IPS-15b (cell line): ENCODE data around the gene IFI16.

ENCODE experiments used
- H3K27me3 ChIP-seq: one replicate; pipeline ENCODE4 v1.6.1; 2013; ENCODE audit warnings: low read length; ENCODE audit not compliant: control insufficient read depth, insufficient read depth
- H3K36me3 ChIP-seq: one replicate; pipeline ENCODE4 v1.6.1; 2013; ENCODE audit warnings: low read length; ENCODE audit not compliant: control insufficient read depth, insufficient read depth
- H3K4me1 ChIP-seq: one replicate; pipeline ENCODE4 v1.6.1; 2013; ENCODE audit warnings: mild to moderate bottlenecking, low read length; ENCODE audit not compliant: control insufficient read depth, insufficient read depth
- H3K4me3 ChIP-seq: one replicate; pipeline ENCODE4 v1.5.1; 2013; ENCODE audit warnings: low read depth, low read length
- H3K9ac ChIP-seq: one replicate; pipeline ENCODE4 v1.6.1; 2013; ENCODE audit warnings: low read depth, mild to moderate bottlenecking, low read length
- H3K9me3 ChIP-seq: one replicate; pipeline ENCODE4 v1.6.1; 2013; ENCODE audit warnings: mild to moderate bottlenecking, low read length; ENCODE audit not compliant: control insufficient read depth, insufficient read depth

IFI16 gene

GRCh38 chr1:159067699-159068621, 58.3 kb downstream of the IFI16 start:
- H3K9me3 ChIP-seq, result no peaks in the 10 kb centered on the region
- no peaks in the 10 kb centered on the region for H3K27me3 ChIP-seq
- no peak overlapping the region for H3K9ac ChIP-seq
- no peaks in the 10 kb centered on the region for H3K36me3 ChIP-seq
- H3K4me1 ChIP-seq, result no peaks in the 10 kb centered on the region
- no peak overlapping the region for H3K4me3 ChIP-seq

GRCh38 chr1:159068886-159069285, 59.2 kb downstream of the IFI16 start:
- no peaks in the 10 kb centered on the region for H3K9me3 ChIP-seq
- no peaks in the 10 kb centered on the region for H3K4me1 ChIP-seq
- no peak overlapping the region for H3K9ac ChIP-seq
- no peaks in the 10 kb centered on the region for H3K36me3 ChIP-seq
- H3K27me3 ChIP-seq, result no peaks in the 10 kb centered on the region
- no peak overlapping the region for H3K4me3 ChIP-seq

GRCh38 chr1:159071970-159072582, 62.4 kb downstream of the IFI16 start:
- Histone ChIP-seq H3K36me3 (no peaks in the 10 kb centered on the region), H3K9ac (no peak overlapping the region), H3K4me3 (no peak overlapping the region), H3K4me1 (no peaks in the 10 kb centered on the region), H3K27me3 (no peaks in the 10 kb centered on the region), H3K9me3 (no peaks in the 10 kb centered on the region)

- no peaks in the 10 kb centered on the region for H3K9me3 ChIP-seq
- no peaks in the 10 kb centered on the region for H3K4me1 ChIP-seq
- no peak within 1 kb of the TSS for H3K9ac ChIP-seq
- no peaks in the 10 kb centered on the region for H3K27me3 ChIP-seq
- no peaks in the 10 kb centered on the region for H3K36me3 ChIP-seq
- H3K4me3 ChIP-seq, result no peak within 1 kb of the TSS
Observed at GRCh38 chr1:159076438-159077119, 66.9 kb downstream of the IFI16 start, which contains the start of gene AIM2. Gene AIM2 (minus strand): TSS chr1:159076766. CDS start chr1:159073499, 3,267 bp downstream.

- Histone ChIP-seq H3K27me3 (no peaks in the 10 kb centered on the region), H3K4me1 (no peaks in the 10 kb centered on the region), H3K4me3 (no peak overlapping the region), H3K9me3 (no peaks in the 10 kb centered on the region), H3K36me3 (no peaks in the 10 kb centered on the region), H3K9ac (no peak overlapping the region)
Observed at GRCh38 chr1:159077120-159077961, 67.6 kb downstream of the IFI16 start.

DNA sequence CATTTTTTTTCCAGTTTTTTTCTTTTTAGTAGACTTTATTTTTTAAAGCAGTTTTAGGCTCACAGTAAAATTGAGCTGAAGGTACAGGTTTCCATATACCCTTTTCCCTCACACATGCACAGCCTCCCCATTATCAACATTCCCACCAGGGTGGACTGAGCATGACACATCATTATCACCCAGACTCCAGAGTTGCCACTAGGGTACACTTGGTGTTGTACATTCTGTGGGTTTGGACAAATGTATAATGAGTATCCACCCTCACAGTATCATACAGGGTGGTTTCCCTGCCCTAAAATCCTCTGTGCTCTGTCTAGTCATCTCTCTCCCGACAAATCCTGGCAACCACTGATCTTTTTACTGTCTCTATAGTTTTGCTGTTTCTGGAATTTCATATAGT, 69.8 kb downstream of the IFI16 start:
- H3K9ac ChIP-seq, result no peak overlapping the region
- H3K4me1 ChIP-seq, result no peaks in the 10 kb centered on the region
- no peak overlapping the region for H3K4me3 ChIP-seq
- no peaks in the 10 kb centered on the region for H3K9me3 ChIP-seq
- H3K36me3 ChIP-seq, result no peaks in the 10 kb centered on the region
- no peaks in the 10 kb centered on the region for H3K27me3 ChIP-seq

DNA sequence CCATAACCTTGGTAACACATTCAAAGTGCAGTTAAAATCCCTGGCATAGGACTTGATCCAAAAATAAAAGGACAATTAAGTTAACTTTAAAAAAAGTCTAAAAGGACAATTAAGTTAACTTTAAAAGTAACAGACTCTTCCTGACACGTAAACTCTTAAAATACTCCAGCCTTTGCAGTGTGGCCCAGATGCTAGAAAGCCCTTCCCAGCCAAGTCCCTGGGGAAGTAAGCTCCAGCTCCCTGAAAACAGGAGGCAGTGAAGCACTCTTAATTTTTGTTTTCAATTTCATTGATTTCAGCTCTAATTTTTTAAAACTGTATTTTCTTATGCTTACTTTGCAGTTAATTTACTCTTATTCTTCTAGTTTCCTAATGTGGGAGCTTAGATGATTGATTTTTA, 71.9 kb downstream of the IFI16 start:
- Histone ChIP-seq H3K9ac (no peak overlapping the region), H3K4me1 (no peaks in the 10 kb centered on the region), H3K9me3 (no peaks in the 10 kb centered on the region), H3K36me3 (no peaks in the 10 kb centered on the region), H3K4me3 (no peak overlapping the region), H3K27me3 (no peaks in the 10 kb centered on the region)

- H3K27me3 ChIP-seq, result no peaks in the 10 kb centered on the region
- H3K4me1 ChIP-seq, result no peaks in the 10 kb centered on the region
- no peak overlapping the region for H3K9ac ChIP-seq
- H3K9me3 ChIP-seq, result no peaks in the 10 kb centered on the region
- H3K36me3 ChIP-seq, result no peaks in the 10 kb centered on the region
- no peak overlapping the region for H3K4me3 ChIP-seq
Observed at GRCh38 chr1:159083013-159083412, 73.3 kb downstream of the IFI16 start.

- no peaks in the 10 kb centered on the region for H3K27me3 ChIP-seq
- no peaks in the 10 kb centered on the region for H3K36me3 ChIP-seq
- no peak overlapping the region for H3K4me3 ChIP-seq
- H3K4me1 ChIP-seq, result no peaks in the 10 kb centered on the region
- no peak overlapping the region for H3K9ac ChIP-seq
- no peaks in the 10 kb centered on the region for H3K9me3 ChIP-seq
Observed at GRCh38 chr1:159084152-159084551, 74.4 kb downstream of the IFI16 start.

DNA sequence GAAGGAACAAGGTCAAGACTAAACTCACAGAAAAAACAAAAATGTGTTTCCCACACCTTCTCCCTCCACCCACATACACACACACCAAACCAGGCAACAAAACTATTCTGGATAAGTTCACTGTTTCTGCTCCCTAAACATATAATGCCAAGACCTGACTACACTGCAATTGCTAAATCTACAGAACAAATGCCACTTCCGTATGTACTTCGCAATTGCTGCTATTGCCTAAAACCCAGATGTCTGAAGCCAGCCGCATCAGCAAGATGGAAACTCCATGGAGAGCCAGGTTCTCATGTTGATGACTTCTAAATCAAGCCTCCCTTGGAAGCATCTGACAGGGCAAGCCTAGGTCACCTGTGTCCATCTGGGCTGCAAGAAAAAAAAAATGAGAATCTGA, 75.2 kb downstream of the IFI16 start:
- Histone ChIP-seq H3K36me3 (no peaks in the 10 kb centered on the region), H3K27me3 (no peaks in the 10 kb centered on the region), H3K9me3 (no peaks in the 10 kb centered on the region), H3K4me1 (no peaks in the 10 kb centered on the region), H3K9ac (no peak overlapping the region), H3K4me3 (no peak overlapping the region)

DNA sequence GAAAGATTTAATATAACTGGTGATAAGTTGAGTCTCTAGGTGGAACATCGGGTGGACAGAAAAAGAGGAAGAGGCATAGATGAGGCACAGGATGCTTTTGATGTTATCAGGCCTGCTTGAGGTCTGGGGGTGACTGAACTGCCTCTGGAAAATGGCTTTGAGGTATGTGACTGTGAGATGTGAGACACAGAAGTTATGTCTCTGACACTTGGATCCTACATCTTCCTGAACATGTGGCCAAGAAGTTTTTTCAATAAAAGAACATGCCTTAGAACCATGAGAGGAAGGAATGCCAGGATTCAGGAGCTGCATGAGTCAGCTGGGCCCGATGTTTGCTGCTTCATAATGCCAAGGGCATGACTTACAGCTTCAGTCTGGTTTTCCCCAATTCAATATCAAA, 78.3 kb downstream of the IFI16 start:
- Histone ChIP-seq H3K9me3 (no peaks in the 10 kb centered on the region), H3K27me3 (no peaks in the 10 kb centered on the region), H3K4me1 (no peaks in the 10 kb centered on the region), H3K36me3 (no peaks in the 10 kb centered on the region), H3K4me3 (no peak overlapping the region), H3K9ac (no peak overlapping the region)
